ENCODE measurements around the gene TENM4.

The TENM4 gene

DNA sequence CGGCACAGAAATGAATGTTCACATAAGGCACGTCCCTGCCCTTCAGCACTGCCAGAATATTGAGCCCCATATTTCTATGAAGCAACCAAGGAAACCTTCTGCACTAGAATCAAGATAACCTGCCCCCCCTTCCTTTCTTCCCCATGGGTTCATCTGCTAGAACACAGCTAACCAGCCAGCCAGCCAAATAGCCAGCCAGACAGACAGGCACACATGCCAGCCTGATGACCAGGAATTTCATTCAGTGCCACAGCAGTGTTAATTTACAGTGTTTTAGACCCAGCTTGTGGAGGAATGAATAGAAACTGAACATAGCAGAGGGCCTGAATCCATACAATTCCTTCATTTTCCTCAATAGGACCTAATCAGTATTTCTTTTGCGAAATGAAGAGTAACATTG, 57.0 kb downstream of the TENM4 start:
- no peak for DNase-seq

DNA sequence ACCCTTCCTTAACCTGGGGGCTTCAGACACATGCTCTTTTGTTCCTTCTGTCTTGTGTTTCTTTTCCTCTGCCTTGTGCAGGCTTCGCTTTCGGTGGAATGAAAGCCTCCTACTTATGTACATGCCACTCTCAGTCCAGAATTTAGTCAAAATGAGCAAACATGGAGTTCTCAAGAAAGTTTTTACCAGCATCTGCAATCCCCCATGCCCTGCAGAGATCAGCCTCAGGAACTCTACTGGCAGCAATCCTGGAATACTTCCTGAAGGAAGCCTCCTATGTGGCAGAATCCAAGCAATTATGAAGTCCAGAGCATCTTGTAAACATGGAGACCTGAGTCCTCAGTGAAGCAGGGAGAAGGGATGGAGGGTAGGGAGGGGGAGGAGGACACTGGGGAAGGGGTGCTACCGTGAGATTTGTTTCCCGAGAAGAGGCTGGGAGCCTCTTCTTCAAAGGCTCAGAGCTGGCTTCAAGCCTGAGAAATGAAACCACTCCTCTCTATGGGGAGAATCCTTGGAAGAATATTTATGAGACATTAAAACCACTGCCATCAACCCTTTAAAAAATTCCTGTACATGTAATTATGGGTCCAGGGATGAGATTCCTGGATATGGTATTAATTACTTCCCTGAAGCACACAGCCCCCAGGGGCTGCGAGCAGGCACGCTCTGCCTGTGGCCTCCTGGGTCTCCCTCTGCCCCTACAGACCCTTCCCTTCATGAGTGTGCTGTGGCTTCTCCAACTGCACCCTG, 58.4 kb downstream of the TENM4 start:
- no peak for DNase-seq

DNA sequence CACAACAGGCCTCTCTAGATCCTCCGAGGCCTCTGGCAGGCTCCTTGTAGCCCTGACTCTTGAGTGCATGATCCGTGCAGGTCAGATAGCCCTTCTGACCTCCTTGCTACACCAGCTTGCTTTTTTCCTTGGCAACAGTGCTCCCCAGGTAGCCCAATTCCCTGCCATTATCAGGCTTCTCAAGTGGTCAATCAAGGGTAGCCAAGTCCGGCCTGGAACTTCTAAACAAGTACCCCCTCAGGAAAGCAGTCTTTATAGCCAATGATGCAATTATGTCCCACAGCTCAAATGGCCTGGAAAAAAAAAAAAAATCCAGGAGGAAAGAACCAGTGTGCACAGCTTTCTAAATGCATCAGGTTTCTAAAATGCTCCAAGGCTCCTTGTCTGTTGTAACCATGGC, 59.8 kb downstream of the TENM4 start:
- DNase-seq: no peak

DNA sequence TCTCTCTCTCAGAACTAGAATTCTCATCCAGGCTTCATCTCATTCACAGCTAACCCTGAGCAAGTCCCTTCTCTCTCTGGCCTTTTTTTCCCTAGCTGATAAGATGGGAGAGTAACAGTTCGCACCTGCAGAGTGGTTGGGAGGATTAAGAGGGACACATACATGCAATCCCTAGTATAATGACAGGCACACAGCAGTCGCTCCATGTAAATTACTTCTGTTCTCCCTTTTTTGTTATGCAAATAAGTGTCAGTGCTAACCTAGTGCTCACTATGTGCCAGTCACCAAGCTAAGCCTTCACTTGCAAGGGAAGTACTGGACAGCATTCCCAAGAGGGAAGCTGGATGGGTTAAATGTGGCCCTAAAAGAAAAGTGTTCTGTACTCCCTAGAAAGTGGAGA, 63.4 kb downstream of the TENM4 start:
- DNase-seq: no peak

DNA sequence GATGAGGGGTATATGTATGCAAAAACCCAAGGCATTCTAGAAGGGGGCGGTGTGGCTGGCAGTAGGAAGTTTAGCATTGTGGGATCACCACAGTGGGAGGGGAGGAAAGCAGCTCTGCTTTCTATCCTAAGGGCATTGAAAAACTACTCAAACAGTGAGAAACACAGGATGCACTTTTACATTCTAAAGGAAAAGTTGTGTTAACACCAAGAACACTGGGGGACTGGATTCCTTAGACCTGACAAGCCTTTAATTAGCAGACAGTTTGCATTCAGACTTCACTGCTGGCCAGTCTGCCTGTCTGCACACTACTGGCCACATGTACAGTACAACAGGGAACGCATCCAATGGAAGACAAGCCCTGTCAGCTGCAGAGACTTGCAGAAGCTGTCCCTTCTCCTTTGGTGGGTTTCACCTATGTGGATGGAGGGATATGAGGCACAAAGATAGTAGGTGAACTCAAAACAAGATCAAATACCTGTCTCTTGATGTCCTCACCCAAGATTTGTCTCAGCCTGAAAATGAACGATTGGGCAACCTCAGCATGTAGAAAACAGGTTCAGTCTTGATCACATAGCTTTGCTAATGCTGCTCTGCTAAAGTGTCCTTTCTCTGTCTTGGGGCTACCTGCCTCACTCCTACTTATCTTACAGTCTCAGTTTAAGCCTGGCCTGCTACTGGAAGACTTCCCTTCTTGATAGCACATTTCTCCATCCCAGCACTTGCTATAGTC, 64.8 kb downstream of the TENM4 start:
- DNase-seq: no peak

DNA sequence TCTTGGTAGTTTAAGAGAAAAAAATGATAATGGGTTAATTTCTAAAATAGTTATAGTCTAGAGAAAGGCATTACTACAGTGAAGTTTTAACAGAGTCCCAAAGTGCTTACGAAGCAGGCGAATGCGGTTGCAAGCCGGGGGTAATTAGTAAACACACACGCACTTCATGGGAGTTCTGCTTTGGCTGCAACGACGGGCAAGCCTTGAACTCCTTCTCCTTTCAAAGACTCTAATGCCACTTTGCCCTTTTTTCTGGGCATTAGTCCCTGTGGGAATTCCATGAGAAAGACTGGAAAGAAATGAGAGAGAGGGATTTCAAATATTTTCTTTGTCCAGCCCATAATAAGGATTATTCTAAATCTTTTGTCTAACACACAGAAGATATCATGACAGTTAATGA, 66.1 kb downstream of the TENM4 start:
- DNase-seq: no peak

DNA sequence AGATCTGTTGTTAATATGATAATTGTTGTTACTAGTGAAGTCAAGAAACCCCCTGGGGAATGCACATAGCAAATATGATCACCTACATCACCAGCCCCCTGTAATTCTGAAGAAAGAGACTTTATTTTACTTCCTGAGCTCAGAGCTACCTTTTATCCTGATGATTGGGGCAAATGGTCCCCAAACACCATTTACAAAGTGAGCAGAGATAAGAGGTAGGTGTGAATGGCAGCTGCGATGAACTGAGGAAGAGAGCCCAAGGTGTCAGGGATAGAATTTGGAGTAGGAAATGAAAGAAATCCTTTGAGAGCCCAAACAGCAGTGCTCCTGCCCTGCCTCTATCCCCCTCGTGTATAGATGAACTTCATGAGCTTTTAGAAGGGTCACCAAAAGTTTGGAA, 69.1 kb downstream of the TENM4 start:
- DNase-seq: no peak

DNA sequence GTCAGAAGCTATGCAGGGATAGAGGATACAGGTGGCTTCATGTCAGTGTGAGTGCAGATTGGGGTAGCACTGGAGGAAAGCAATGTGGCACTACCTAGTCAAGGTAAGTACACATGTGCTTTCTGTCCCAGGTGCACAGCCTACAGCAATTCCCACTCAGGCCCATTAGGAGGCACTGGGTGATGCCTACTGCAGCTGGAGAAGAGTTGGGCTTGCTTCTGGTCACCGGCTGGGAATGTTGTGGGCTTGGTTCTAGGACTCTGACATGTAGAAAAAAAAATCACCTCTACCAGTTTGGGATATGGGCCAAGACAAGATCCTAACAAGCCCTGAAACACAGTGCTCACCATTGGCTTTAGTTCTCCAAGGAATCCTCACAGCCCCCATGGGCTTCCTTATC, 69.7 kb downstream of the TENM4 start:
- no peak for DNase-seq

DNA sequence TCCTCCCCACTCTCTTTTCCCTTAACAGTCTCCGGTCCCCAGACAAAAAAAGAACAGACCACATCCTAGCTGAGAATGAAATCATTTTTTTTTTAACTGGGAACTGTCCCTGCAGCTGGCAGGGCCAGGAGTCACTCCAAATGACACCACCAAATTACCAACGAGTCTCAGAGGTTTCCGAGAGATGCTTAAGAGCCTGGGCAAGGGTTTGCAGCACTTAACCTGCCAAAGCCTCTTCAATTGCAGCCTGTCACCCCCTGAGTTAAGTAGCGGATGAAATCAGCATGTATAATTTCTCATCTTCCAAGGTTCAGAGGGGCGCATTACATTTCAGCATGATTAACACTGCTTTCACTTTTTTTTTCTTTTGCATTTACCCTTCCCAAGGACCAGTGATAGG, 71.8 kb downstream of the TENM4 start:
- no peak for DNase-seq

DNA sequence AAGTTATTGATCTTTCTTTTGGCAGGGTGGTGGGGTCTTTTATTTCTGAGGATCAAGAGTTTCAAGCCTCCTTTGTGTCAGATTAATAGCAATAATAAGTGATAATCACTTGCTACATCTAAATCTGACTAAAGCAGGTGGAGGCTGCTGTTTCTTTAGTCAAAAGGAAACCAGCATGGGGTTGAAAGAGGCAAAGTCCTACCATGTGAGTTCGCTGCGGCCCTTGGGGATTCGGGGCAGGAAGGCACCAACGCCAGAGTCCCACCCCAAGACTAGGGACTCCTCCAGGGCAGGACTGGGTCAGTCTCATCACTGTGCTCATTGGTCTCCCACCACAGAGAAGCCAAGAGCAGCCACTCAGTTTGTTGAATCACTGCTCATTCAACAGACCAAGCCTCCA, 73.0 kb downstream of the TENM4 start:
- no peak for DNase-seq

DNA sequence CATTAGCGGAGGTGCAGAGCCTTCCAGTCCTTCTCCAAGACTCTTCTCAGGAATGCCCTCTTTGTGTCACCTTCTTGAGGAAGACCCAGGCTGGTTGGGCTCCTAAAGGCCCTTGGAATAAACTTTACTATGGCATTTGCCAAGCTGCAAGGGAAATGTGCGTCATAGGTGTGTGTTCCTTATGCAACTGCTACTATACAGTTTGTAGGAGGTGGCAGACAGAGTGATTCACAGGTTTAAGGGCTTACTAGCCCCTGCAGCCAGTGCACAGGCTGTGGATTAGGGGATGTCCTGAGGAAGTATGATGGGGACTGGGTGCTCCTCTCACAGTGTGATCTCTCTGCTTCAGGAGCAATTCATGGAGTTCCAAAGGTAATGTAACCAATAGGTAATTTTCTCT, 74.6 kb downstream of the TENM4 start:
- DNase-seq: no peak

DNA sequence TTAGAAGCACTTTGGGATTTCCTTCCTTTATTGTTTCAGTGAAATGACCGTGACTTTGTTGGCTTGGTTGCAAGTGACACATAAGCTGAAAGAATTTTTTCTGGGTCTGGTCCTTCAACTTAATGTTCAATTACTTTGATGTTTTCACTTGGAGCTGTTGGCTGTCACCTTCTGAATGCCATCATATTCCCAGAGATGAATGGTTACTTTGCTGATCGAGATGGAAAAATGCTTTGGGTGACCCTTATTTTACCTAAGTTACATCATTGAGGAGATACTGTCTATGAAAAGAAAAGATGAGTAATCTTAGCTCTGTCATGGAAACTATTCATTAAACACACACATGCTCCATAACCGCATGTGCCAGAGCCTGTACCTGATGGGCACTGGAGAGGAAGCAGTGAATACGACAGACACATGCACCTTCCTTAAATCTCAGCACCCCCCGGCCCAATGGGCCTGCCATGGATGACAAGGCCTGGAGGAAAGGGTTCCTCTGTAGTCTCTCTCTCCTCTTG, 76.9 kb downstream of the TENM4 start:
- no peak for DNase-seq

DNA sequence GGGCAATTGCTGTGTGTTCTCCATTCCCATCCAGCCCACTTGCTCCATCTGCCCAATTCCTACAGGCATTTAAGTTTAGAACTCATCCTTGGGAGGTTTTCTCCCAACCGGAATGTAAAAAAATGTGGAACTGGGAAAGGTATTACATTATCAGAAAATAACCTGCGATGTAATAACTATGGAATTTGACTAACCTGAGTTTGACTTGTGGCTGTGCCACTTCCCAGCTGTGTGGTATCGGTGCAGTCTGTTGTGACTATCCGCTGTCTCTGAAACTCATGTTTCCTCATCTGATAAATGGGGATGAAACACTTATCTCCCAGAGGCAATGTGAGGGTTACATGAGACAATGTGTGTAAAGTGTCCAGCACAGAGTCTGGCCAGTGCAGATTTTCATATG, 77.6 kb downstream of the TENM4 start:
- no peak for DNase-seq

DNA sequence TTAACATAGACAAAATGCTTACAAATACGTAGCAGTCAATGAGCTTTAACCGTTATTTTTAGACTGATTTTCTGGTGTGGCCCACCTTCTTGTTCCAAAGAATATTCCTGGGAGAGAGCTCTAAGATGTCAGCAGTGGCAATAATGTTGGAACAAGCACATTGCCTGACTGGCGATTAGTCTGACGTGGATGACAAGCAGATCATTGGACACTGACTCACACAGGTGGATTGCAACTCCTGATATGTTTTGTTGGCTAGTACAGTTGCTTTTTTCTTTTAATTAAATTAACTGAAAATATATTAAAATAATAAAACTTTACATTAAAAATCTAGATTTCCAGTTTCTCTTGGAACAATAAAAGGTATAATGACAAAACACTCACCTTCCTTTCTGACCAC, 78.0 kb downstream of the TENM4 start:
- DNase-seq: no peak

DNA sequence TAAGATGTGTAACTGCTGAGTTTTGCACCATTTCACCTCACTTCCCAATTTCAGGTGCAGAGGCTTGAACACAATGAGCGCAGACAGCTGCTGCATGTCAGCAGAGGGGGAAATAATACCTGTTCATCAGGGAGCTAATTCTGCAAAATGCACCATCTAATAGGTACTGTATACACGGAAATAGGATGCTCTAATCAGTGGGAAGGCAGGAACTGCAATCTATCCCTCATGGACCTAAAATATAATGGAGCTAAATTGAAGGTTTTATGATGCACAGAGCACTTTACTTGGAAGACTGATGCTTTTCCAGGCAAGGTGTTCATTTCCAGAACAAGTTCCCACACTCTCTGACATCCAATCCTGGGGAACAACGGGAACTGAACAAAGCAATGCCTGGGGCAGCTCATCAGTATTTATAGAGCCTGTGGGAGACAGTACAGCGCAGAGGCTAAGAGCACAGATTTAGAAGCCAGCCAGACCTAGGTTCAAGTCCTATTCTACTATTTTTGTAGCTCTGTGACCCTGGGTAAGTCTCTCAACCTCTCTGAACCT, 78.5 kb downstream of the TENM4 start:
- no peak for DNase-seq

DNA sequence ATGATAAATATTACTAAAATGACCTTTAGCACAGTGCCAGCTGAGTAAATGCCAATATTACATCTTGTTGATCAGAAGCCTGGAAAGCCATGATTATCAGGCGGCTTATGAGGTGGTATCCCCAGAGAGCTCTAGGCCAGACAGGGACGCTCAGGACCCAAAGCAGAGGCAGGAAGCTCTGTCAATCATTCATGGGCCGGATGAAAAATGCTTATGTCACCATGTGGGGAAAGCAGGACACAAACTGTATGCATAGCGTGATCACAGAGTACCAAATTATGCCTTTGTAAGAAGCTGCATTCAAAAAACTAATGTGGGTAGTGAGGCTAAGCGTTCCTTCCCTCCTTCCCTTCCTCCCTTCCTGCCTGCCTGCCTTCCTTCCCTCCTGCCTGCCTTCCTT, 82.6 kb downstream of the TENM4 start:
- DNase-seq: no peak

DNA sequence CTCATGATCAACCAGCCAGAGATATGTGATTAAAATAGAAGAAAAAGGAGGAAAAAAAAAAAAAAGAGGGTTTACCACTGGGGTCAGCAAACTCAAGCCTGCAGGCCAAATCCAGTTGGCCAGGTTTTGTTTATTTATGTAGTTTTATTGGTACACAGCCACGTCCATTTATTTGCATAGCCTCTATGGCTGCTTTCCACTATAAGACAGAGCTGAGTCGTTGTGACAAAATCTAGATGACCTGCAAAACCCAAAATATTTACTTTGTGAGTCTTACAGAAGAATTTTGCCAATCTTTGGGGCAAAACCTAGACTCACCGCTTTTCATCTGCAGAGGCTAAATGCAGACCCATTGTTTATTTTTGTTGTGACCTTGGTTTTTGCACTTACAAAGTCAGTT, 87.1 kb downstream of the TENM4 start:
- no peak for DNase-seq

DNA sequence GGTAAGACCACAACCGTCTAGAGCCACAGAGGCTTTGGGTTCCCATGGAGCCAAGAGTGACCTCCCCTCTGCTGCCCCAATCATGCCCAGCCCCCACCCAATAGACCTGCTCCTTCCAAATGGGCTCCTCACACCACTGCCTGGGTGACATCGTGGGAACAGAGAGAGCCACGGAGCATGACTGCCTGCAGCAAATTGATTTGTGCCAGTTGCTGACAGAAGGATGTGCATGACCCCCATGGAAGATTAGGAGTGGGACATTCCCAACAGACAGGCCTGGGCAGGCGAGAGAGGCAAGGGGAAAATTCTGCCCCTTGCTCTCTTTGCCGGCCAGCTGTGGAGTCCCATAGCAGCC, 88.5 kb downstream of the TENM4 start:
- no peak for DNase-seq

DNA sequence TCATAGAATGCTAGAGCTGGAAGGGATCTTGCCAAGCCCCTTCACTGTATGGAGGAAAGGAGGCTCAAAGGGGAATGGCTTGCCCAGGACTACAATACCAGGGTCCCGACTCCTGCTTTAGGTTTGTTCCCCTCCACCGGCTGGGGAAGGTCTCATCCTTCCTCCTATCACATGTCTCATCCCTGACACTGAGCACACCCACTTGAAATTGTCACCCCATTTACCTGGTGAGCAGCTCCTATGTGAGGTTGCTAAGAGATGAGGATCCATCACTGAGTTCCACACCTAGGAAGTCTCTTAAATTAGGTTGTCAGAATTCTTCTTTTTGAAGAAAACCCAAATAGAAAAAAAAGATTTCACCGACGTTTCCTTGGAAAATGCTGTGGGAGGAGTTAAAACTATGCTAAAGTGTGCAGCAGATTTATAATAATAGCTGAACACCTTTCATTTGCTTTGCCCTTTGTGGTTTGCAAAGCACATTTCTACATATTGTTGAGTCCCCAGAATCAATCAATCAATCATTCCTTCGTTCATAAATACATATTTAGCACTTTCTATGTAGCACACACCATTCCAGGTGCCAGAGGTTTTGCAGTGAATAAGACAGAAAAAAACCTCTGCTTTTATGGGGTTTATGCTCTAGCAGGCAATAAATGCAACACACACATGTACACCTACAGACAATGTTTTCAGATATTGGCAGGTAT, 91.7 kb downstream of the TENM4 start:
- no peak for DNase-seq

DNA sequence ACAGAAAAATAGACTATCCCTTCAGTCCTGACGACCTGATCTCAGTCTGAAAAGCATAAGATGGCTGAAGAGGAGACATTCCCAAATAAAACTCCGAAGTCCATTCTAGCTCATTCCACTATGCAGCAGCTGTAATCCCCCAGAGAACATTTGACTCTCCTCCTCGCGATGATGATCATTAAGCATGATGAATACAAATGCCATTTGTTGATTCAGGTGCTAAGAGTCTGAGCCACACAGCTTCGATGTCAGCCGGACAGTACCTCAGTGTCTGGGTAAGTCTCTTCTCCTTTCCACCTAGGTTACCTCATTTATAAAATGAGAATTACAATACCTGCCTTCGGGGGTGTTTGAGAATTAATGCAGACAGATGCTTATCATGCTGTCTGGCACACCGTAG, 94.8 kb downstream of the TENM4 start:
- DNase-seq: no peak

DNA sequence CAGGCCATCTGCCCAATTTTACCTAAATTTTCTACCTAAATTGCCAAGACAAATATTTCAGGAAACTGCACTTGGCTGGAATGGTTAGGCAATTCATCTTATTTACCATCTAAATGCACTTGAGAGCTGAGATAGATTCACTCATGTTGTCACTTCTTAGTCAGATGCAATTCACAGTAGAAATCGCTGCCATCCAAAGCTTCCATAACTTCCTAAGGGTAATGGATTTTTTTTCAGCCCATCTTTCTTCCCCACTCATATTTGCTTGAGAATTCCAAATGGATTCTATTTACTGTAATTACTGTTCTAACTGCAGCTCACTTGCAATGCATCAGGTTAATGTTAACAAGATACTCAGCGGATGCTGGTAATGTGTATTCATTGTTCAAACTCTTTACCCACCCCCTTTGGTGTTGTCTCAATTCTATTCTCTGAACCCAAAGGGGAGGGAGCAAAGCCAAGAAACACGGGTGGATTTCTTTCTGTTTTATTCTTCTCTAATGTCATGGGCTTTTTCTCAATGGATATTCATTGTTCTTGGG, 96.0 kb downstream of the TENM4 start:
- no peak for DNase-seq

DNA sequence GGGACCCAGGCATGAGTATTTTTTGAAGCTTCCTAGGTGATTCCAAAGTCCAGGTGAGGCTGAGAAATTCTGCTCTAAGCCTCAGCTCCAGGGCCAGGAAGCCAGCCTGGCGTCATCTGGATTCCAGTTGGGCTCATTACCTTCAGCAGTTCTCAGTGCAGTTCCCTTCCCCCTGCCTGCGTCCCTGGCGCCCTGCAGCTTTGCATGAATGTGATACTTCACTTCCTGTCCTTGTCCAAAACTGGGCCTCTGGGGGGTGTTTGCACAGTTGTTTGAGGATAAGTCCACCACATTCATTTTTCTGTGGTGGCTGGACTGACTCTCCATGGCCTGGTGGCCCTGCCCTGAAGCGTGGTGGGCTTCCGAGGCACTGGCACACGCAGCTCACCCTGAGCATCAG, 98.1 kb downstream of the TENM4 start:
- no peak for DNase-seq

DNA sequence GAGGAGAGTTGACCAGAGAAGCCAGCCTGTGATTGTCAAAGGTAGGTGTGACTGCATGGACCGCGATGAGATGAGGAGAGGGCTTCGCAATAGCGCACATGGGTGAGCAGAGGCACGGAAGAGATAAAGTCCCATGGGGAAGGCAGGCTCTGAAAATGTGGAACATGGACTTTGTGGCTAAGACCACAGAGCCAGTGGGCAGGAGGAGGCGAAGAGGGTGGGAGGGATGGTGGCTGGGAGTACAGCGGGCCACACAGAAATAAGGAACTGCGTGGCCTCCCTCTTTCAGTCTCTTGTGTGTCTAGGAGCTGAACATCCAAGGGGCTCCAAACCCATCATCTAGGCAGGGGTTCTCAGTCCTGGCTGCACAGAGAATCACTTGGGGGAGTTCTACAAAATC, 98.6 kb downstream of the TENM4 start:
- no peak for DNase-seq

DNA sequence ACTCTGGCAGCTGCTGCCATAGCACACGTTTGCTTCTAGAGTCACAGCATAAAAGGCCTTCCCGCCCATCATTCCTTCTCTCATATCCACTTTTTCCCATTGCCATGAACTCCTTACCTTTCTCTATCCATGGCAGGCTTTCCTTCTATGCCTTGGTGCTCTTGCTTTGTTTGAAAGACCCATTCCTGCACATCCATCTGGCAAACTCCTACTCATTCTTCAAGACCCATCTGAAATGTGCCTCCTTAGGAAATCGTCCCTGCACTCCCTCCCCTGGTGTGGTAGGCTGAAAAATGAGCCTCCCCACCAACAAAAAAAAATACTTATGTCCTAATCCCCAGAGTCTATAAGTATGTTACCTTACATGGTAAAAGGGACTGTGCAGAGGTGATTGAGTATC, 100.3 kb downstream of the TENM4 start:
- no peak for DNase-seq

Measured in bone marrow (tissue), 2 donors.